Measurements from ENCODE around the gene OGFR. TPM values are rescaled to one million over a fixed set of nuclear protein-coding genes. Genes with fewer than 3 reads are reported as not detected.

Gene OGFR
- total and polyA plus RNA-seq, 12 donors, result 9.3 to 157 (median 45.0) TPM

GRCh38 chr20:62855120-62855519 is 50.5 kb downstream of the OGFR start:
- peaks cover 0 to 5% of the 10 kb centered on the region in 2 donors for H3K36me3 ChIP-seq (replicated peaks in 1 of 2)
- H3K4me3 ChIP-seq, result no peak overlapping the region
- WGBS, 4 donors, result 84 to 97% (median 95%) methylated on average over 4 to 5 of the region's 5 CpGs
- TF ChIP-seq CTCF (IDR thresholded peaks at IDR 0.05), result no peak
- no peak for TF ChIP-seq POLR2A (IDR thresholded peaks at IDR 0.05)
- no peaks in the 10 kb centered on the region for H3K9me3 ChIP-seq (replicated peaks in 1 of 3)
- H3K4me1 ChIP-seq (replicated peaks in 1 of 2), result peaks cover 0 to 3% of the 10 kb centered on the region in 2 donors
- DNase-seq, result no peak
- no peak overlapping the region for H3K27ac ChIP-seq
- H3K27me3 ChIP-seq, result no peaks in the 10 kb centered on the region
- intact Hi-C loops (cut with DNase I), result no loop called here

GRCh38 chr20:62856931-62857619 is 52.4 kb downstream of the OGFR start:
- no peak overlapping the region for H3K27ac ChIP-seq
- TF ChIP-seq POLR2A (IDR thresholded peaks at IDR 0.05) (no peak), CTCF (IDR thresholded peaks at IDR 0.05) (no peak)
- peaks cover 0 to 5% of the 10 kb centered on the region in 2 donors for H3K36me3 ChIP-seq (replicated peaks in 1 of 2)
- peak in 1 of 7 donors; percentile 9 for DNase-seq
- WGBS, 4 donors, result 90 to 96% (median 93%) methylated on average over 23 to 25 of the region's 25 CpGs
- peaks cover 0 to 10% of the 10 kb centered on the region in 2 donors for H3K4me1 ChIP-seq (replicated peaks in 1 of 2)
- no peaks in the 10 kb centered on the region for H3K9me3 ChIP-seq (replicated peaks in 1 of 3)
- H3K4me3 ChIP-seq, result no peak overlapping the region
- no peaks in the 10 kb centered on the region for H3K27me3 ChIP-seq
- intact Hi-C loops (cut with DNase I), result no loop called here

- 87 to 94% (median 90%) methylated on average over 18 to 19 of the region's 23 CpGs for WGBS, 4 donors
- no peak overlapping the region for H3K4me3 ChIP-seq
- TF ChIP-seq CTCF (IDR thresholded peaks at IDR 0.05), result no peak
- no peak for TF ChIP-seq POLR2A (IDR thresholded peaks at IDR 0.05)
- H3K4me1 ChIP-seq (replicated peaks in 1 of 2), result peaks cover 0 to 10% of the 10 kb centered on the region in 2 donors
- no peaks in the 10 kb centered on the region for H3K27me3 ChIP-seq
- no peaks in the 10 kb centered on the region for H3K36me3 ChIP-seq (replicated peaks in 1 of 2)
- intact Hi-C loops (cut with DNase I), result no loop called here
- no peak overlapping the region for H3K27ac ChIP-seq
- H3K9me3 ChIP-seq (replicated peaks in 1 of 3), result no peaks in the 10 kb centered on the region
- peak in 1 of 7 donors; percentile 9 for DNase-seq
Measured at GRCh38 chr20:62858058-62858830, 53.6 kb downstream of the OGFR start.

GRCh38 chr20:62859721-62860120 is 55.1 kb downstream of the OGFR start:
- H3K27ac ChIP-seq, result no peak overlapping the region
- H3K4me3 ChIP-seq, result no peak overlapping the region
- 93 to 96% (median 95%) methylated on average over 12 of the region's 12 CpGs for WGBS, 4 donors
- no peaks in the 10 kb centered on the region for H3K27me3 ChIP-seq
- intact Hi-C loops (cut with DNase I), result no loop called here
- no peaks in the 10 kb centered on the region for H3K9me3 ChIP-seq (replicated peaks in 1 of 3)
- no peaks in the 10 kb centered on the region for H3K36me3 ChIP-seq (replicated peaks in 1 of 2)
- peaks cover 0 to 10% of the 10 kb centered on the region in 2 donors for H3K4me1 ChIP-seq (replicated peaks in 1 of 2)
- TF ChIP-seq POLR2A (IDR thresholded peaks at IDR 0.05) (no peak), CTCF (IDR thresholded peaks at IDR 0.05) (no peak)
- peak in 1 of 7 donors; percentile 11 for DNase-seq

All from adrenal gland (tissue), 12 donors.